GM18907 (cell line): Measurements from ENCODE around the gene NCLN.
"Not testable (repeated sequence)": the region's sequence is repeated elsewhere in the genome, so short reads cannot be mapped to it uniquely, and the experiment has no call there.

Experiments used
- ATAC-seq: cut with Tn5 transposase; IDR thresholded peaks from one replicate; pipeline ENCODE4 v1.9.1; 2021; ENCODE audit warnings: mild to moderate bottlenecking, moderate library complexity; ENCODE audit not compliant: unreplicated experiment

The NCLN gene

DNA sequence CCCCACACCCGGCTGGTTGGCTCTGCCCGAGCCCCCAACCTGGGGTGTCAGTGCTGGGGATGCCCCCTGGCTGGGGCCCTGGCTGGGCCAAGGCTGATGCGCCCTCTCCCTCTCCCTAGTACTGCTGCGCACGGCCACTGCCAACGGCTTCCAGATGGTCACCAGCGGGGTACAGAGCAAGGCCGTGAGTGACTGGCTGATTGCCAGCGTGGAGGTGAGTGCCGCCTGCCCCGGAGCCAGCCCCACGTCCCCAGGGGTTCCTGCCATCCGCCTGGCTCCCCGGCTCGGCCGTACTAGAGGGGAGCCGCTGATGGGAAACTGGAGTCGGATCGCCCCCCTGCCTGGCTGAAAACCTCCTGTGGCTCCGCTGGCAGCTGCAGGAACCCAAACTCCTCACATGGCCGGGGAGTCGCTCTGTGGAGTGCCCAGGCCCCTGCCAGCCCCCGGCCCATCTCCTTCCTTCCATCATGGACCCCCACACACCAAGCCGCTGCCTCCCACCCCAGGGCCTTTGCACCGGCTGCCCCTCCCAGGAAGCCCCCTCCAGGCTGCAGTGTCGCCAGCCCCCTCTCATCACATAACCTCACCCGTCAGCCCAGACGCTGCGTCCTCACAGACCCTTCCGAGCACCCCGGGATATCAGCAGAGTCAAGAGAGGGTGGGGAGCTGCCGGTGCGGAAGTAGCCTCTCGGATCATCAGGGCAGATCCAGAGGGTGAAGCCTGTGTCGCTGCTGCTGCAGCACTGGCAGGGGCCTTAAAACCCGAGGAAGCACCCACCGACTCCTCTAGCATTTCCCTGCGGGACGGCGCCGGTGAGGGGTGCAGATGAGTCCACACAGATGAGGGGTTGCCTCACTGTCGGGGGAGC, 10.6 kb downstream of the NCLN start:
- ATAC-seq, result no peak

DNA sequence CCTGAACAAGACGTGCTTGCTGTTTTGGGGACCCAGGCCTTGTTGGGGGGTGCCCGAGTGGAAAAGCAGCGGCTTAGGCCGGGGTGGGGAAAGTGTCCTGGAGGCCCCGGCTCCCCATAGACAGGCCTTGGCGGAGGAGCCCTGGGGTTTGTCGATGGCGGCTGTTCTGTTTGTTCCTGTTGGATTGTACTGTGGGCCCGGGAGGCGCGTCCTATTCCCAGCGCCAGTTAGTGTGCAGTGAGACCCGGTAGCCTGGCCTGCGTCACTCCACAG, 11.1 kb downstream of the NCLN start:
- no peak for ATAC-seq

DNA sequence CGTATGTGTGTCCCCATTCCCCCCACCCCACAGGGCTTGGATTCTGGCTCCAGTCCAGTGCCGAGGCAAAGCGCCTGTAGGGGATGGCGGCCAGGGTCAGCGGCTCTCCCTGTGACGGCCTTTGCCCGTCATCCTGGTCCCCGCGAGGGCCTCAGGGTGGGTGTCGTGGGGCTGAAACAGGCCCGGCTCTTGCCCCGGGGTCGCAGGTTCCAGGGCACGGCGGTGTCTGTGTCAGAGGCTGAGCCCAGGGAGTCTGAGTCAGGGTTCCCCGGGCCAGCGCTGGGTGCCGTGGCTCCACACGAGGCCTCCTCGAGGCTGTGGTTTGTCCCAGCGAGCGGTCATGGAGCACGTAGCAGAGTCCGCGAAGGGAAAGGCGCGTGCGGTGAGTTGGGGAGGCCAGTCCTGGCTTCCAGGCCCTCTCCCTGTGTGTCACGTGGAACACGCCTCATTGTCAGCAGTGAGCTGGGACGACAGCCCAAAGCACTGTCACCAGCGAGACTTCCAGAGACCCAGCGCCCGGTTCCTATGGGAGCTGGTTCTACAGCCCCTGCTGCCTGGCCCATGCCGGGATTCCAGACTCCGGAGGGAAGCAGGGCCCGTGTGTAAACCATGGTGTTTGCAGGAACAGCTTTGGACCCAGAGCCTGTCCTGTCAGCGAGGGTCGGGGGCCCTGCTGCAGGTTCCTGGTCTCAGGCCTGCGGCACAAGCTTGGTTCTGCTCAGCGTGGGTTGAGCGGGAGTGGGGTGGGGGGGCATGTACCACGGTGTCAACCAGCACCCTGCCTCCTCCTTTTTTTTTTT, 13.4 kb downstream of the NCLN start:
- ATAC-seq, result no peak

DNA sequence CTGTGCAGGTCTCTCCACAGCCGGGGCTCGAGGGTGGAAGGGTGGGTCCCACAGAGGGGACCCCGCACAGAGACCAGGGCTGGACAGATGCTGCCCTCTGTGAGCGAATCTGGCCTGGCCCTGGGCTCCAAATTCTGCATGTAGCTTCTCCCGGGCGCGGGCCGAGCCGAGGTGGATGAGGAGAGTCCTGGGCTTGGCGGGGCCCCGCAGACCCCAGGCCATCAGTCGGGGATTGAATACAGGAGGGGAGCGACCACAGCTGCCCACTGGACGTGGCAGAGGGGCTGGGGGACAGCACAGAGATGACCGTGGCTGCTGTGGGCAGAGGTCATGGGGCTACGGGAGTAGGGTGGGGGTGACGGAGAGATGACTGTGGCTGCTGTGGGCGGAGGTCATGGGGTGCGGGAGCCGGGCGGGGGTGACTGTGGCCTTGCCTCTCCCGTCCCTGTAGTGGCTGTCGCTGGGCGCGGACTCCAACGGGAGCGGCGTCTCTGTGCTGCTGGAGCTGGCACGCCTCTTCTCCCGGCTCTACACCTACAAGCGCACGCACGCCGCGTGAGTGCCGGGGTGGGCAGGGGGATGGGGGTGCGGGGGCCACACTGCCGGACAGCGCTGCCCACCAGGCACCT, 15.5 kb downstream of the NCLN start:
- ATAC-seq, result no peak

DNA sequence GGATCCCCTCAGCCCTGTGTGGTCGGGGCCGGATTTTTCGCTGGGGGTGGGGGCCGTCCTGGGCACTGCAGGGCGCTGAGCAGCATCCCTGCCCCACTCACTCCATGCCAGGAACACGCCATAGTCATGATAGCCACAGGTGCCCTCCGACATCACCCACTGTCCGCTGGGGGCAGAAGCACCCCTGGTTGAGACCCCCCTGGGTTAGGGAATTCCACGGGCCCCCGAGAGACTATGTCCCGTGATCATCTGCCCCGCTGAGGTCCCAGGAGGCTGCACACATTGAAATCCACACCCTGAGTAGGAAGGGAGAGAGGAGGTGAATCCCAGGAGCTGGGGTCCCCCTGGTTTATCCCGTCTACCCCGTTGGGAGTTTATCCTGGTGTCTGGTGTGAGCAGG, 16.2 kb downstream of the NCLN start:
- ATAC-seq, result no peak

DNA sequence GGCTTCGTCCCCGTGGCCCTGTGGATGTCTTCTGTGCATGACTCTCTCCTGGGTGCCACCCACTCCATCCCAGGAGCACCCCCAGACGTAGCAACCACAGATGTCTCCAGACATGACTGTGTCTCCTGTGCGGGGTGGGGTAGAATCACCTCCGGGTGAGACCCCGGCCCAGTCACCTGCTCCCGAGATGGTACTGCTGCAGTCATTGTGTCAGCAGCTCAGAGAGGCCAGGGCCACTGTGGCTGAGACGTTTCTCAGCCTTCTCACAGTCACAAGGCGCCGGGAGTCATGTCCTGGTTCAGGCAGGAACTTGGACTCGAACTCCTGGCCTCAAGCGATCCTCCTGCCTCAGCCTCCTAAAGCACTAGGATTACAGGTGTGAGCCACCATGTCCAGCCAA, 16.6 kb downstream of the NCLN start:
- ATAC-seq, result no peak

DNA sequence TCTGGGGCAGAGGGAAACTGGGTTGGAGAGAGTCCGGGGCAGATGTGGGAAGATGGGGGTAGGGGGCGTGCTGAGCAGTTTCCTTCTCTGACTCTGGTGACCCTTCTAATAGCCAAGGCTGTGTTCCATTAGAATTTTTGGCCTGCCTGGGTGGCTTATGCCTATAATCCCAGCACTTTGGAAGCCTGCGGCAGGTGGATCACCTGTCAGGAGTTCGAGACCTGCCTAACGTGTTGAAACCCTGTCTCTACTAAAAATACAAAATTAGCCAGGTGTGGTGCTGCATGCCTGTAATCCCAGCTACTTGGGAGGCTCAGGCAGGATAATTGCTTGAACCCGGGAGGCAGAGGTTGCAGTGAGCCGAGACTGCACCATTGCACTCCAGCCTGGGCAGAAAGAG, 17.2 kb downstream of the NCLN start:
- not testable (repeated sequence) for ATAC-seq

DNA sequence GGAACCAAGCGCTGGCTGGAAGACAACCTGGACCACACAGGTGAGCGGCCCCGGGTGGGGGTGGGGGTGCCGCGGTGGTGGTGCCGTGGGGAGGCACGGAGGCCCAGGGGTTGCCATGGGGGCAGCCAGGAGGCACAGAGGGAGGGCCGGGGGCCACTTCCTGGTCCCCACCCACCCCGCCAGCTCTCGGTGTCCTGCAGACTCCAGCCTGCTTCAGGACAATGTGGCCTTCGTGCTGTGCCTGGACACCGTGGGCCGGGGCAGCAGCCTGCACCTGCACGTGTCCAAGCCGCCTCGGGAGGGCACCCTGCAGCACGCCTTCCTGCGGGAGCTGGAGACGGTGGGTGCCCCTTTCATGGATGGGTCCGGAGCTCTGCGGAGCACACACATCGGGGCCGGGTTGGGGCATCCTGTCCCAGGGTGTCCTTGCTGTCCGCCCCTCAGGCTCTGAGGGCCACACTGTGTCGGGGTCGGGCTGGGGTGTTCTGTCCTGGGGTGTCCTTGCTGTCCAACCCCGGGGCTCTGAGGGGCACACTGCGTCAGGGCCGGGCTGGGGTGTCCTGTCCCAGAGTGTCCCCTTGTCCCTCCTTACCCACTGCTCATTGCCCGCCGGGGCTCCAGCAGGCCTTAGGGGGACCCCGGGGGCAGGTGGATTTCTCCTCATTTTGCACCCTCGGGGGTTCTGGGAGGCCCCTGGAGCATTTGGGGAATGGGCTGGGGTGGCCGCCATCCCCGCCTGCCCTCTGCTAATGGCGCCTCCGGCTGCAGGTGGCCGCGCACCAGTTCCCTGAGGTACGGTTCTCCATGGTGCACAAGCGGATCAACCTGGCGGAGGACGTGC, 18.3 kb downstream of the NCLN start:
- no peak for ATAC-seq

DNA sequence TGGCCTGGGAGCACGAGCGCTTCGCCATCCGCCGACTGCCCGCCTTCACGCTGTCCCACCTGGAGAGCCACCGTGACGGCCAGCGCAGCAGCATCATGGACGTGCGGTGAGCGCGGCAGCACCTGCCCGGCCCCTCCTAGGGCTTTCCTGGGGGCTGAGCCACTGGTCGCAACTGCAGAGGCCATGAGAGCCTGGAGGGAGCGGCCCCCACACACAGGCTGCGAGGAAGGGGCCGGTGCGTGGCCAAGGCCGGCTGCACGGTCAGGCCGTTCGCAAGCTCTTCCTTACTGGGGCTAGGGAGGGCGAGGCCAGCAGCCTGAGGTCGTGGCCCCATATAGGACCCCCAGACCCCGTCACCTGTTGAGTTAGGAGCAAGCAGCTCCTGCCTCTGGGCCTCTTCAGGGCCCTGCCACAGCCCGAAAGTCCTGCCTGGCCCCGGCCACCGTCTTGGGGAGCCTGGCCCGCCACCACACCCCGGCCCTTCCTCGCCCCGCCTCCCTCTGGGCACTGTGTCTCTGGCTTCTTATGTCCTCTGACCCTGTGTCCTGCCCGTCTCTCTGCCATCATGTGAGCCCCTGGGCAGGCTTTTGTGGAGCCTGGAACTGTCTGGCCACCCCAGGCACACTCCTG, 19.0 kb downstream of the NCLN start:
- no peak for ATAC-seq

DNA sequence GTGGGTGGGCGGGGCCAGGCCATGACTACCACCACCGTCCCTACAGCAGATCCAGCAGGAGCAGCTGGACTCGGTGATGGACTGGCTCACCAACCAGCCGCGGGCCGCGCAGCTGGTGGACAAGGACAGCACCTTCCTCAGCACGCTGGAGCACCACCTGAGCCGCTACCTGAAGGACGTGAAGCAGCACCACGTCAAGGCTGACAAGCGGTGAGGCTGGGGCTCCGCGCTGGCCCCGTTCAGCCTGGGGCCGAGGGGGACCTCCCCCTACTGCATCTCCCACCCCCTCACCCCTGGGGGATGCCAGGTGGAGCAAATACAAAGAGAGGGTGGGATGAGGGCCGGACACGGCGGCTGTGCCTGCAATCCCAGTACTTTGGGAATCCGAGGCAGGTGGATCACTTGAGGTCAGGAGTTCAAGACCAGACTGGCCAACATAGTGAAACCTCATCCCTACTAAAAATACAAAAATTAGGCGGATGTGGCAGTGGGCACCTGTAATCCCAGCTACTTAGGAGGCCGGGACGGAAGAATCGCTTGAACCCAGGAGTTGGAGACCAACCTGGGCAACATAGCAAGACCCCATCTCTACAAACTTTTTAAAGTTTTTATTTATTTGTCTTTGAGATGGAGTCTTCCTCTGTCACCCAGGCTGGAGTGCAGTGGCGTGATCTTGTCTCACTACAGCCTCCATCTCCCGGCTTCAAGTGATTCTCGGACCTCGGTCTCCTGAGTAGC, 20.7 kb downstream of the NCLN start:
- ATAC-seq, result no peak

DNA sequence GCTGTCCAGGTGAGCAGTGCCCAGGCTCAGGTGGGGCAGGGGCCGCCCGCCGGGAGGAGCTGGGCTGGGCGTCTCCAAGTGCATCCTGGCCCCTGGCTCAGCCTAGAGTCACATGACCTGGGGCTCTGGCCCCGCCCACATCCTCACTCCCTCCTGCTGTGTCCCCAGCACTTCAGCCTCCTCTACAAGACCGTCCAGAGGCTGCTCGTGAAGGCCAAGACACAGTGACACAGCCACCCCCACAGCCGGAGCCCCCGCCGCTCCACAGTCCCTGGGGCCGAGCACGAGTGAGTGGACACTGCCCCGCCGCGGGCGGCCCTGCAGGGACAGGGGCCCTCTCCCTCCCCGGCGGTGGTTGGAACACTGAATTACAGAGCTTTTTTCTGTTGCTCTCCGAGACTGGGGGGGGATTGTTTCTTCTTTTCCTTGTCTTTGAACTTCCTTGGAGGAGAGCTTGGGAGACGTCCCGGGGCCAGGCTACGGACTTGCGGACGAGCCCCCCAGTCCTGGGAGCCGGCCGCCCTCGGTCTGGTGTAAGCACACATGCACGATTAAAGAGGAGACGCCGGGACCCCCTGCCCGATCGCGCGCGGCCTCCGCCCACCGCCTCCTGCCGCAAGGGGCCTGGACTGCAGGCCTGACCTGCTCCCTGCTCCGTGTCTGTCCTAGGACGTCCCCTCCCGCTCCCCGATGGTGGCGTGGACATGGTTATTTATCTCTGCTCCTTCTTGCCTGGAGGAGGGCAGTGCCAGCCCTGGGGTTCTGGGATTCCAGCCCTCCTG, 21.9 kb downstream of the NCLN start:
- no peak for ATAC-seq

DNA sequence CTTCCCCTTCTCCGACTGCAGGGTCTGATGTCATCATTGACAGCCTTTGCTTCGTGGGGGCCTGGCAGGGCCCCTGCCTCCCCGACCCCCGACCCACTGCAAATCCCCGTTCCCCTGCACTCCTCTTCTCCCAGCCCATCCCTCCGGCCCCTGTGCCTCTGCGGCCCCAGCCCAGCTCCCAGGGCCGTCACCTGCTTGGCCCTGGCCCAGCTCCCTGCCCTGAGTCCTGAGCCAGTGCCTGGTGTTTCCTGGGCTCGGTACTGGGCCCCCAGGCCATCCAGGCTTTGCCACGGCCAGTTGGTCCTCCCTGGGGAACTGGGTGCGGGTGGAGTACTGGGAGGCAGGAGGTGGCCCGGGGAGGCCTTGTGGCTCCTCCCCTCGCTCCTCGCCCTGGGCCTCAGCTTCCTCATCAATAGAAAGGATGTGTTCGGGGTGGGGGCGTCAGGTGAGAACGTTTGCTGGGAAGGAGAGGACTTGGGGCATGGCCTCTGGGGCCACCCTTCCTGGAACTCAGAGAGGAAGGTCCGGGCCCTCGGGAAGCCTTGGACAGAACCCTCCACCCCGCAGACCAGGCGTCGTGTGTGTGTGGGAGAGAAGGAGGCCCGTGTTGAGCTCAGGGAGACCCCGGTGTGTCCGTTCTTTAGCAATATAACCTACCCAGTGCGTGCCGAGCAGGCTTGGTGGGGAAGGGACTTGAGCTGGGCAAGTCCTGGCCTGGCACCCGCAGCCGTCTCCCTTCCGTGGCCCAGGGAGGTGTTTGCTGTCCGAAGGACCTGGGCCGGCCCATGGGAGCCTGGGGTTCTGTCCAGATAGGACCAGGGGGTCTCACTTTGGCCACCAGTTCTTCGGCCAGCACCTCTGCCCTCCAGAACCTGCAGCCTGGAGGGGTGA, 22.8 kb downstream of the NCLN start:
- no peak for ATAC-seq

DNA sequence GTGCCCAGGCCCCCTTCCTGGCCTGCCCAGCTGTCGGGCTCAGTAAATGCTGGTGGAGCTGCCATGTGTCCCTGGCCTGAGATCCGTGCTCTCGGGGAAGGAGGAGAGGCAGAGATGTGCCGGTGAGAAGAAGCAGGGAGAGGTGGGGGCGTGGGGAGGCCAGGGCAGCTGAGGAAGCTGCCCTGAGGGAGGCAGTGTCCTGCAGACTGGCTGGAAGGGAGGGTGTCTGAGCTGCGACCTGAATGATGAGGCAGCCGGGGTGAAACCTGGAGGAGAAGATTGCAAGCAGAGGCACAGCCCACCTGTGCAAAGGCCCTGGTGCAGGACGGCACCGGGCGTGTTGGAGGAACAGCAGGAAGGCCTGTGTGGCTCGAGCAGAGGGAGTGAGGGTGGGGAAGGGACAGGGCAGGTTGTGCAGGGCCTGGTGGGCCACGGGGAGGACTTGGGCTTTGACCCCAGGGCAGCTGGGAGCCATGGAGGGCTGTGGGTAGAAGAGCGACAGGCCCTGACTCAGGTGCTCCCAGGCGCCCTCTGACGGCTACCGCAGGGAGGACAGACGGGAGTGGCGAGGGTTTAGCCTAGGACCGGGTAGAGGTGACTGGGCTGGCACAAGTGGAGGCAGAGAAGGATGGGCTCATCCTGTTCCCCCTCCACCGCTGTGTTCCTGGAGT, 24.8 kb downstream of the NCLN start:
- no peak for ATAC-seq

DNA sequence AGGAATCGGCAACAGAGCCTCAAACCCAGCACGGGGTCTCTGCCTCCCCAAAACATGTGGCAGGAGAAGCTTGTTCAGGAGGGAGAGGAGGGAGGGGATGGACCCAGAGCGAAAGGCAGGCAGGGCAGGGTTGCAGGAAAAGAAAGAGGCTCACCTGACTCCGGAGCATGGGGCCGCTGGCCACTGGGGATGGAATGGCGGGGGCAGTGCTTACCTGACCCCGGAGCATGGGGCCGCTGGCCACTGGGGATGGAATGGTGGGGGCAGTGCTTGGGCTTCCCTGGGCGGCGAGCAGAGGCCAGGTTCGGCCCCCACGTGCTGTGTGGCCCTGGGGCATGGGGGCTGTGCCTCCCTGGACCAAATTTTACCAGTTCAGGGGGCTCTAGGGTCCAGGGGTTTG, 25.5 kb downstream of the NCLN start:
- ATAC-seq, result no peak

DNA sequence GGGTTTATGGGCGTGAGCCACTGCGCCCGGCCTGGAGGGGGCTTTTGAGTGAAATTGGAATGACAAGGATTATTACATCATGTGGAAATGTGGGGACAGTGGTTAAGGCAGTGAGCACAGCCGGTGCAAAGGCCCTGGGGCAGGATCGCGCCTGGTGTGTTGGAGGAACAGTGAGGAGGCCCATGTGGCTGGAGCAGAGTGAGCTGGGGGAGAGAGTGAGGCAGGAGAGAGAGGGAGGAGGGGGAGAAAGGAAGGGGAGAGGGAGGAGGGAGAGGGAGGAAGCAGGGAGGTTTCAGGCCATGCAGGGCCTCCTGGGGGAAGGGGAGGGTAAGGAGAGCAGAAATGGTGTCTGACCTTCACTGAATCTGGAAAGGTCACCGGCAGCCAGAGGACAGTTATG, 27.4 kb downstream of the NCLN start:
- no peak for ATAC-seq

DNA sequence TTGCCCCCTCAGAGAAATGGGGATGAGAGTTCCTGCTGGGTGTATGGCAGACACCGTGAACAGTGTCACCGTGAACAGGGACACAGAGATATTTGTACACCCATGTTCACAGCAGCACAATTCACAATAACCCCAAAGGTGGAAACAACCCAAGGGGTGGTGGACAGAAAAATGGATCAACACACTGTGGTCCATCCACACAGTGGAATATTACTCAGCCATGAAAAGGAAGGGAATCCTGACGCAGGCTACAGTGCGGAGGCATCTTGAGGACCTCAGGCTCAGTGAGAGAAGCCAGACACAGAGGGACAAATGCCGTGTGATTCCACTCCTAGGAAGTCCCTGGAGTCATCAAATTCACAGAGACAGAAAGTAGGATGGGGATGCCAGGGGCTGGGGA, 31.1 kb downstream of the NCLN start:
- ATAC-seq, result no peak

DNA sequence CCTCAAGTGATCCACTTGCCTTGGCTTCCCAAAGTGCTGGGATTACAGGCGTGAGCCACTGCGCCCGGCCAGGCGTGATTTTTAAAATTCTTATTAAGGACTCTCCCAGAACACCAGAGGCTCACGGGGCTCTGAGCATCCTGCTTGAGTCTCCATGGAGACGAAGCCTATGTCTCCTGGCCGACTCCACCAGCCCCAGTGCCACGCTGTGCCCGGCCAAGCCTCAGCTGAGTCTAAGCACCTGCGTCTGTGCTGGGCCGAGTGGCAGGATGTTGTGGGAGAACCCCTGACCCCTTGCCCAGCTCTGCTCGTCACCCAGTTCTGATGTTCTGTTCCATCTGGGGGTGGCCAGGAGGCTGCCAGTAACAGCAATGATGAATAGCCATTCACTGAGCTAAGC, 34.8 kb downstream of the NCLN start:
- ATAC-seq, result no peak

DNA sequence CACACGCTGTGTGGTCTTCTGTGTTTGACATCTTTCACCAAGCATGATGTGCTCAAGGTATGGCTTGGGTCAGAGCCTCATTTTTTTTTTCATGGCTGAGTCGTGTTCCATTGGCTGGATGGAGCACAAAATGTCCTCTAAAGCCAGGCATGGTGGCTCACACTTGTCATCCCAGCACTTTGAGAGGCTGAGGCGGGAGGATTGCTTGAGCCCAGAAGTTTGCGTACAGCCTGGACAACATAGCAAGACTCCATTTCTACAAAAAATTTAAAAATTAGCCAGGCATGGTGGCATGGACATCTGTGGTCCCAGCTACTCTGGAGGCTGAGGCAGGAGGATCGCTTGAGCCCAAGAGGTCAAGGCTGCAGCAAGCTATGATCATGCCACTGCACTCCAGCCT, 35.8 kb downstream of the NCLN start:
- ATAC-seq, result not testable (repeated sequence)
